HG02973 (cell line): ENCODE measurements around the gene CCDC167.
"Not testable (repeated sequence)": the region's sequence is repeated elsewhere in the genome, so short reads cannot be mapped to it uniquely, and the experiment has no call there.

Source experiments
- ATAC-seq: cut with Tn5 transposase; IDR thresholded peaks from one replicate; pipeline ENCODE4 v1.9.1; 2021; ENCODE audit warnings: moderate library complexity; ENCODE audit not compliant: unreplicated experiment

The CCDC167 gene

GRCh38 chr6:37512400-37513011 lies 12.8 kb upstream of the CCDC167 start:
- no peak for ATAC-seq

DNA sequence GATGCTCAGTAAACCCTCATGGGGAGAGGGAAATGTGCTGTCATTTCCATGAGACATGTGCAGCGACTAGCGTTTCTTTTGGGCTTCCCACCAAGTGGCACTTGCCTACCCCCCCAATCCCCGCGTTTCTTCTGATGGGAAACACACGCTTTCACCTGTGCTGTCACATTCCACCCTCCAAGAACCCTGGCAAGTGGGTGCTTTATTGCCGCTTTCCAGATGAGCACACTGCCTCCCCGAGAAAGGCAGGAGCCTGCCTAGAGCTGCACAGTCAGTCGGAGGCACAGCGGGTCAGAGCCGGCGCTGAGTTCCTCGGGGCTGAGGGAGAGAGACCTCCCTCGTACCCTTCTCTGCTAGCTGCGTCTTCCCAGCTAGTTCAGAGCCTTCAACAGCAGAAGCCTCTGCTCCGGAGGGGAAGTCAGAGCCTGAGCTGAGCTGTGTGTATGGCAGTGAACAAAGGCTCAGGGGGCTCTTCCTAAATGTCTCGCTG lies 12.3 kb upstream of the CCDC167 start:
- no peak for ATAC-seq

DNA sequence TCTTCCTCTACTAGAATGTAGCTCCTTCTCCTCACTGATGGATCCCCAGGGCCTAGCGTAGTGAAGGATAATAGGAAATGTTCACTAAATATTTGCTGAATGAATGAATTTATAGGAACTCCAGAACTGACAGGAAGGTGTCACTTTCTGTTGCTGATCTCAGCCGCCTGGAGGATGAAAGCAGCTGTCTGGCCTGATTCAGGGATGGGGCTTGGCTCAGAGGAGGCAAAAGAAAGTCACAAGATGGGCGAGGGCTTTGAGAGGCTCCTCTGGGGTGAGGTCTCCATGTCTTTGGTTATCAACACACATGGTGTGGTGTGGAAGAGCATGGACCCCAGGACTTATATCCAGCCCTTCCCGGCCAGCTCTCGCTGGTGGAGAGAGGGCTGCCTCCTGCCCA lies 11.5 kb upstream of the CCDC167 start:
- no peak for ATAC-seq

GRCh38 chr6:37507690-37508421 lies 8.2 kb upstream of the CCDC167 start:
- no peak for ATAC-seq

- no peak for ATAC-seq
Observed at GRCh38 chr6:37507077-37507476, 7.4 kb upstream of the CCDC167 start.

DNA sequence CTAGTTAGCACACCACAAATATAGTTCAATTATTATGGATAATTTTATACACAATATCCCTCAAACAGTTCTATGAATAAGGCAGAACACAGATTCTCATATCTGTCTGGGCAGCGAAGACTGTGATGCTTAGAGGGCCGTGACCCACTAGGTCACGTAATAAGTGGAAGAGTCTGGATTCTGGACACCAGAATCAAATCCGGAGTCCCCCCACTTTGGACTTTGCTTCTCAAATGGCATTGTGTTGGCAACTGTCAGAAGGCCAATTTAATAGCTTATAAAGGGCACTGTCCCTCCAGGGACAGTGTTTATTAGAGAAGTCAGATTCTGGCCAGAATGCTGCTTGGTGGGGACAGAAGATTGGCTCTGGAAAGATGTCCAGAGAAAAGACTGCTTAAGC lies 6.8 kb upstream of the CCDC167 start:
- no peak for ATAC-seq

GRCh38 chr6:37504024-37504423 lies 4.3 kb upstream of the CCDC167 start:
- no peak for ATAC-seq

GRCh38 chr6:37503309-37503965 lies 3.7 kb upstream of the CCDC167 start:
- ATAC-seq: no peak

GRCh38 chr6:37502703-37503291 lies 3.1 kb upstream of the CCDC167 start:
- no peak for ATAC-seq

GRCh38 chr6:37501632-37502491 lies 2.2 kb upstream of the CCDC167 start:
- ATAC-seq: no peak

- ATAC-seq: not testable (repeated sequence)
Observed at GRCh38 chr6:37500904-37501303, 1.2 kb upstream of the CCDC167 start.

GRCh38 chr6:37500294-37500608 lies 558 bp upstream of the CCDC167 start:
- no peak for ATAC-seq

DNA sequence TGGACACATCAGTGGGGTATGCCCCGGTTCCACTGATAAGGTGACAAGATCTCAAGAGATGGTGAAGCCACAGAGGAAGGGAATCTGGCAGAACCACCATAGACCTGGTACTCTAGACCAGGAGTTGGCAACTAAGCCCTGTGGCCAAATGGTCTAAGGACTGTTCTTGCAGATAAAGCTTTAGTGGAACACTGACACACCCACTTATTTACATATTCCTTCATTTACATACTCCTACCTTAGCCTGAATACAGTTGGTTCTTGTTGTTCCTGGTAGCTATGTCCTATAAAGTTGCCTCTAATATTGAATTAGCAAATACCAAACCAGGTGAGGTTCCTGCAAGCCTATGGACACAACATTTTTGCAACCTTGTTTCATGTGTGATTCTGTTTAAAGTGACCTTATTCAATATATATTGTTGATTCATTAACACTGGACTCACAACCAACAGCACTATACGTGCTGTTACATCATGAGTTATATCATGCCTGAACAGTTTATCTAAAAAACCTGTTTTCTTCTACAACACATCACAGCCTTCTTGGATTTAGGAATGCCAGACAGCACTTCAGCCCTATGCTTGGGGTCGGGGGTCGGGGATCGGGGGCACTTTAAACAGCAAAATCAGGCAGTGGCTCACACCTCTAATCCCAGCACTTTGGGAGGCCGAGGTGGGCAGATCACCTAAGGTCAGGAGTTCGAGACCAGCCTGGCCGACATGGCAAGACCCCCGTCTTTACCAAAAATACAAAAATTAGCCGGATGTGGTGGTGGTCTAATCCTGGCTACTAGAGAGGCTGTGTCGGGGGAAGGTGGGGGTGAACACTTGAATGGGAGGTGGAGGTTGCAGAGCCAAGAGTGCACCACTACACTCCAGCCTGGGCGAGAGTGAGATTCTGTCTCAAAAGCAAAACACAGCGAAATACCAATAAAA lies 2.5 kb downstream of the CCDC167 start:
- ATAC-seq: no peak

GRCh38 chr6:37495244-37495934 lies 4.3 kb downstream of the CCDC167 start:
- no peak for ATAC-seq

DNA sequence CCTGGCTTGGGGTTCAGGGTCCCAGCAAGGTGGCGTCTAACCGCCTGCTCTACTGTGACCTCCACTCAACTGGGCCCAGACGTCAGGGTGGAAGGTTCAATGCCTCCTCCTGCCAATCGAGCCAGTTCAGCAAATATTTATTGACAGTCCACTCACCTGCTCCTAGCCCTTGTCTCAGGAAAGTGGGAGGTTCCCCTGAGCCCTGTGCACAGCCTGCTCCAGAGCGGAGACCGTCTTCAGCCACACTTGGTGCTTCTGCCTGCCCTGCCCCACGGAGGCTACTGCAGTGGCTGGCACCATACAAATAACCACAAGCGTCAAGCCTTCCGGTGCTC lies 6.1 kb downstream of the CCDC167 start:
- ATAC-seq: no peak

GRCh38 chr6:37492991-37493660 lies 6.6 kb downstream of the CCDC167 start:
- ATAC-seq: no peak

- ATAC-seq: no peak
Observed at GRCh38 chr6:37492236-37492972, 7.3 kb downstream of the CCDC167 start.

DNA sequence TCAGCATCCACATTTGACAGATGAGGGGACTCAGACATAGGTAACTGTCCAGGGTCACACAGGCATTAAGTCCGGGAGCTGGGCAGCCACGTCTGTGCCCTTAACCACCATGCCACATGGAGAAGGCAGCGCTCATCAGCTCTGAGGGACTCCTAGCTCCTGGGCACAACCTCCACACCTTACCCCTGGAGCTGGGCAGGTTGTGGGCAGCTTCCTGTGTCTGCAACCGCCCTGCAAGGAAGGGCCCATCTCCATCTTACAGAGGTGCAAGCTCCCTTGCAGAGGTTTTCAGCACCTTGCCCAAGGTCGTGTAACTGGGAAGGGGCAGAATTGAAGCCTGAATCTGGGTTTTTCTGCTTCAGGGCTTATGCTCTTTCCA lies 7.9 kb downstream of the CCDC167 start:
- no peak for ATAC-seq
